ENCODE measurements around the gene IL17RD.

IL17RD gene

GRCh38 chr3:57053122-57053521, 112.0 kb downstream of the IL17RD start:
- no peak overlapping the region for H2BK15ac ChIP-seq (ENCODE audit: low read length)
- H4K8ac ChIP-seq (ENCODE audit: low read depth, low read length): no peak overlapping the region
- no peaks in the 10 kb centered on the region for H3K36me3 ChIP-seq (replicated peaks in 1 of 2; ENCODE audit: control insufficient read depth in 2 of 2, insufficient read depth in 2 of 2, low read length in 2 of 2)
- no peak overlapping the region for H3K4ac ChIP-seq (ENCODE audit: low read length)
- no peak overlapping the region for H2AK5ac ChIP-seq (ENCODE audit: low read depth, low read length)
- no peak overlapping the region for H4K91ac ChIP-seq (ENCODE audit: low read depth, low read length, poor library complexity)
- no peaks in the 10 kb centered on the region for H3K4me1 ChIP-seq (ENCODE audit: control insufficient read depth in 2 of 2, insufficient read depth in 1 of 2, low read depth in 1 of 2, low read length in 2 of 2)
- no peaks in the 10 kb centered on the region for H3K9me3 ChIP-seq (replicated peaks in 1 of 2; ENCODE audit: control insufficient read depth in 2 of 2, insufficient read depth in 1 of 2, low read depth in 1 of 2, low read length in 2 of 2)
- no peaks in the 10 kb centered on the region for H3K79me1 ChIP-seq (ENCODE audit: low read depth, low read length)
- no peak for DNase-seq (ENCODE audit: low spot score)
- H3K4me3 ChIP-seq (ENCODE audit: low read length in 2 of 2): no peak overlapping the region
- no peak overlapping the region for H3K14ac ChIP-seq (ENCODE audit: low read length)
- H3K9ac ChIP-seq (ENCODE audit: low read depth, low read length, poor library complexity): no peak overlapping the region
- H3K4me2 ChIP-seq (ENCODE audit: insufficient read depth, low read length, poor library complexity, severe bottlenecking): no peak overlapping the region
- H2AFZ ChIP-seq (ENCODE audit: low read length): no peak overlapping the region
- no peak overlapping the region for H2BK5ac ChIP-seq (ENCODE audit: low read length)
- no CpG with 5 or more reads among the region's 6 CpGs for WGBS, 2 donors (ENCODE audit: extremely low coverage in 2 of 2, insufficient read length in 2 of 2, insufficient replicate concordance in 1 of 2)
- H2BK120ac ChIP-seq (ENCODE audit: low read depth, low read length): no peak overlapping the region
- H3K27me3 ChIP-seq (ENCODE audit: control insufficient read depth in 3 of 3, insufficient read depth in 3 of 3, low read depth in 1 of 3, low read length in 3 of 3): no peaks in the 10 kb centered on the region
- H3K23ac ChIP-seq (ENCODE audit: low read depth, low read length, poor library complexity): no peak overlapping the region
- H3K27ac ChIP-seq (replicated peaks; ENCODE audit: low read length): no peak overlapping the region
- H2BK12ac ChIP-seq (ENCODE audit: low read length): no peak overlapping the region
- H3K18ac ChIP-seq (ENCODE audit: low read length): no peak overlapping the region

DNA sequence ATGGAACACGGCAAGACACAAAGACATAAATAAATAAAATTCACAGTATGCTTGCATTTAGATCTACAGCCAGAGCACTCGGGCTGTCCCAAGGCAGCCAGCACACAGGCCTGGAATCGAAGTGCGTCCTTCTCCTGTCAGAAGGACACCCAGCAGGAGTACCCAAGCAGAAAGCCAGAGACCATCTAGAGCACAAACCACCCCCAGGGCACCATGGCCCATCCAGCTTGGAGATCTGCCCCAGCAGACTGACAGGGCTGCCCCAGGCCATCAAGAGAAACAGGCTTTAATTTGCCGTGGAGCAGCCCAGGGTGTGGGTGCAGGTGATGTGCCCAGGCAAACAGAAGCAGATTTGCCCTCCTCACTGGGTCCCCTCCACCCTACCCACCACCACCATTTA, 112.5 kb downstream of the IL17RD start:
- no peaks in the 10 kb centered on the region for H3K36me3 ChIP-seq (replicated peaks in 1 of 2; ENCODE audit: control insufficient read depth in 2 of 2, insufficient read depth in 2 of 2, low read length in 2 of 2)
- H3K27ac ChIP-seq (replicated peaks; ENCODE audit: low read length): no peak overlapping the region
- H2AK5ac ChIP-seq (ENCODE audit: low read depth, low read length): no peak overlapping the region
- no peak for DNase-seq (ENCODE audit: low spot score)
- H3K79me1 ChIP-seq (ENCODE audit: low read depth, low read length): no peaks in the 10 kb centered on the region
- H3K4ac ChIP-seq (ENCODE audit: low read length): no peak overlapping the region
- H3K9me3 ChIP-seq (replicated peaks in 1 of 2; ENCODE audit: control insufficient read depth in 2 of 2, insufficient read depth in 1 of 2, low read depth in 1 of 2, low read length in 2 of 2): no peaks in the 10 kb centered on the region
- H3K23ac ChIP-seq (ENCODE audit: low read depth, low read length, poor library complexity): no peak overlapping the region
- no peak overlapping the region for H3K14ac ChIP-seq (ENCODE audit: low read length)
- no peaks in the 10 kb centered on the region for H3K27me3 ChIP-seq (ENCODE audit: control insufficient read depth in 3 of 3, insufficient read depth in 3 of 3, low read depth in 1 of 3, low read length in 3 of 3)
- H2BK12ac ChIP-seq (ENCODE audit: low read length): no peak overlapping the region
- H2AFZ ChIP-seq (ENCODE audit: low read length): no peak overlapping the region
- H4K8ac ChIP-seq (ENCODE audit: low read depth, low read length): no peak overlapping the region
- H3K4me3 ChIP-seq (ENCODE audit: low read length in 2 of 2): no peak overlapping the region
- H4K91ac ChIP-seq (ENCODE audit: low read depth, low read length, poor library complexity): no peak overlapping the region
- no peak overlapping the region for H3K4me2 ChIP-seq (ENCODE audit: insufficient read depth, low read length, poor library complexity, severe bottlenecking)
- no peak overlapping the region for H3K9ac ChIP-seq (ENCODE audit: low read depth, low read length, poor library complexity)
- no peaks in the 10 kb centered on the region for H3K4me1 ChIP-seq (ENCODE audit: control insufficient read depth in 2 of 2, insufficient read depth in 1 of 2, low read depth in 1 of 2, low read length in 2 of 2)
- no peak overlapping the region for H2BK5ac ChIP-seq (ENCODE audit: low read length)
- H3K18ac ChIP-seq (ENCODE audit: low read length): no peak overlapping the region
- WGBS, 2 donors (ENCODE audit: extremely low coverage in 2 of 2, insufficient read length in 2 of 2, insufficient replicate concordance in 1 of 2): no CpG with 5 or more reads among the region's 5 CpGs
- H2BK15ac ChIP-seq (ENCODE audit: low read length): no peak overlapping the region
- H2BK120ac ChIP-seq (ENCODE audit: low read depth, low read length): no peak overlapping the region

DNA sequence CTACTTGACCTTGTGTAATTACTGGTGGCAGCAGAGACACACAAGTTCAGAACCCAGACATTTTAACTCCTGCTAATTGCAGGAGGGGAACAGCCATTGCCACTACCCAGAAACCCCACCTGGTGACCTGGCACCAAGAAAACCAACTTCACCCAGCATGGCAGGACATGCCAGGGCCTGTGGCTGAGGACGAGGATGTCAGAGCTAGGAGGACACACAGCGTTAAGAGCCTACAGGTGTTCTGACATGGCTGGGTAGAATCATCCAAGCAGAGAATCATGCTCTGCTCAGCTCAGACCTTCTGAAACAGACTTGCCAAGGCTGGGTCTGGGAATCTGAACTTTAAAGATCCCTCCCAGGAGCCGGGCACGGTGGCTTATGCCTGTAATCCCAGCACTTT, 116.4 kb downstream of the IL17RD start:
- Histone ChIP-seq H2BK12ac (ENCODE audit: low read length) (no peak overlapping the region), H2BK120ac (ENCODE audit: low read depth, low read length) (no peak overlapping the region), H3K4me1 (ENCODE audit: control insufficient read depth in 2 of 2, insufficient read depth in 1 of 2, low read depth in 1 of 2, low read length in 2 of 2) (peaks cover 0 to 2% of the 10 kb centered on the region in 2 donors), H2BK15ac (ENCODE audit: low read length) (no peak overlapping the region), H3K9ac (ENCODE audit: low read depth, low read length, poor library complexity) (no peak overlapping the region), H2AFZ (ENCODE audit: low read length) (no peak overlapping the region), H3K27me3 (ENCODE audit: control insufficient read depth in 3 of 3, insufficient read depth in 3 of 3, low read depth in 1 of 3, low read length in 3 of 3) (no peaks in the 10 kb centered on the region), H3K27ac (replicated peaks; ENCODE audit: low read length) (no peak overlapping the region), H3K4ac (ENCODE audit: low read length) (no peak overlapping the region), H2BK5ac (ENCODE audit: low read length) (no peak overlapping the region), H3K18ac (ENCODE audit: low read length) (no peak overlapping the region), H3K4me3 (ENCODE audit: low read length in 2 of 2) (no peak overlapping the region), H4K8ac (ENCODE audit: low read depth, low read length) (no peak overlapping the region), H3K9me3 (replicated peaks in 1 of 2; ENCODE audit: control insufficient read depth in 2 of 2, insufficient read depth in 1 of 2, low read depth in 1 of 2, low read length in 2 of 2) (no peaks in the 10 kb centered on the region), H4K91ac (ENCODE audit: low read depth, low read length, poor library complexity) (no peak overlapping the region), H2AK5ac (ENCODE audit: low read depth, low read length) (no peak overlapping the region), H3K14ac (ENCODE audit: low read length) (no peak overlapping the region), H3K4me2 (ENCODE audit: insufficient read depth, low read length, poor library complexity, severe bottlenecking) (no peak overlapping the region), H3K36me3 (replicated peaks in 1 of 2; ENCODE audit: control insufficient read depth in 2 of 2, insufficient read depth in 2 of 2, low read length in 2 of 2) (no peaks in the 10 kb centered on the region), H3K23ac (ENCODE audit: low read depth, low read length, poor library complexity) (no peak overlapping the region), H3K79me1 (ENCODE audit: low read depth, low read length) (no peaks in the 10 kb centered on the region)
- no CpG with 5 or more reads among the region's 4 CpGs for WGBS, 2 donors (ENCODE audit: extremely low coverage in 2 of 2, insufficient read length in 2 of 2, insufficient replicate concordance in 1 of 2)
- DNase-seq (ENCODE audit: low spot score): no peak

DNA sequence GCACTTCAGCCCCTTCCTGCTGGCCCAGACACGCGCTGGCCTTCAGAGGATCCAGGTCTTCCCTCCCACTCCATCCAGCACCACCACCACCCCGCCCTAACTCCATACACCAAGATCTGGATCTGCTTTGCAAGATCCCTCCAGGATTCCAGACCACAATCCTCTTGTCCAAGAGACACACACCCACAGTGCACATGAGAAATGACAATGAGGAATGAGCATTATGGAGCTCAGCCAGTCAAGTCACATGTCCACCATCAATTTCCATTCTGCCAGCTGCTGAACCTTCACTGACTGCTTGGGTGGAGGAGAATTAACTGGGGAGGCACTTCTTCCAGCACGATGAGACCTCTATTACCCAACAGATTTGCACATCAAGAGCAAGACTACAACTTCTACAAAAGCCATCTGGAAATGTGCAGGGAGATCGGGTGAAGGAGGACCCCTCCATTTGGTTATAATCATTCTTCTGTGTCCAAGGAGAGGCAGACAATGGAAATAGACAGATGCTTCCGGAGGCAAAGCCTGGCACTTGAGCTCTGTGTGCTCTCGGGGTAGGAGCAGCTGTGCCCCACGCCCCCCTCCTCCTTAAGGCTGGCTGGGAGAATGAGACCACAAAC, 117.0 kb downstream of the IL17RD start:
- Histone ChIP-seq H3K9ac (ENCODE audit: low read depth, low read length, poor library complexity) (no peak overlapping the region), H3K4me3 (ENCODE audit: low read length in 2 of 2) (no peak overlapping the region), H3K9me3 (replicated peaks in 1 of 2; ENCODE audit: control insufficient read depth in 2 of 2, insufficient read depth in 1 of 2, low read depth in 1 of 2, low read length in 2 of 2) (no peaks in the 10 kb centered on the region), H3K4me1 (ENCODE audit: control insufficient read depth in 2 of 2, insufficient read depth in 1 of 2, low read depth in 1 of 2, low read length in 2 of 2) (peaks cover 0 to 2% of the 10 kb centered on the region in 2 donors), H3K4me2 (ENCODE audit: insufficient read depth, low read length, poor library complexity, severe bottlenecking) (no peak overlapping the region), H3K36me3 (replicated peaks in 1 of 2; ENCODE audit: control insufficient read depth in 2 of 2, insufficient read depth in 2 of 2, low read length in 2 of 2) (no peaks in the 10 kb centered on the region), H2BK12ac (ENCODE audit: low read length) (no peak overlapping the region), H4K8ac (ENCODE audit: low read depth, low read length) (no peak overlapping the region), H2BK120ac (ENCODE audit: low read depth, low read length) (no peak overlapping the region), H2BK15ac (ENCODE audit: low read length) (no peak overlapping the region), H3K4ac (ENCODE audit: low read length) (no peak overlapping the region), H3K27me3 (ENCODE audit: control insufficient read depth in 3 of 3, insufficient read depth in 3 of 3, low read depth in 1 of 3, low read length in 3 of 3) (no peaks in the 10 kb centered on the region), H2AFZ (ENCODE audit: low read length) (no peak overlapping the region), H4K91ac (ENCODE audit: low read depth, low read length, poor library complexity) (no peak overlapping the region), H2BK5ac (ENCODE audit: low read length) (no peak overlapping the region), H2AK5ac (ENCODE audit: low read depth, low read length) (peak overlapping the region; percentile 44), H3K79me1 (ENCODE audit: low read depth, low read length) (no peaks in the 10 kb centered on the region), H3K27ac (replicated peaks; ENCODE audit: low read length) (no peak overlapping the region), H3K14ac (ENCODE audit: low read length) (no peak overlapping the region), H3K18ac (ENCODE audit: low read length) (no peak overlapping the region), H3K23ac (ENCODE audit: low read depth, low read length, poor library complexity) (no peak overlapping the region)
- WGBS, 2 donors (ENCODE audit: extremely low coverage in 2 of 2, insufficient read length in 2 of 2, insufficient replicate concordance in 1 of 2): no CpG with 5 or more reads among the region's 8 CpGs
- no peak for DNase-seq (ENCODE audit: low spot score)
